HG03060 (cell line): ENCODE results near the gene FRRS1.
A peak's percentile ranks its signal among the peaks of the same experiment; 100 is the strongest.

Experiments
- ATAC-seq: cut with Tn5 transposase; IDR thresholded peaks from one replicate; pipeline ENCODE4 v1.9.1; 2021; ENCODE audit warnings: low read depth, moderate number of reproducible peaks; ENCODE audit not compliant: unreplicated experiment

FRRS1 gene

DNA sequence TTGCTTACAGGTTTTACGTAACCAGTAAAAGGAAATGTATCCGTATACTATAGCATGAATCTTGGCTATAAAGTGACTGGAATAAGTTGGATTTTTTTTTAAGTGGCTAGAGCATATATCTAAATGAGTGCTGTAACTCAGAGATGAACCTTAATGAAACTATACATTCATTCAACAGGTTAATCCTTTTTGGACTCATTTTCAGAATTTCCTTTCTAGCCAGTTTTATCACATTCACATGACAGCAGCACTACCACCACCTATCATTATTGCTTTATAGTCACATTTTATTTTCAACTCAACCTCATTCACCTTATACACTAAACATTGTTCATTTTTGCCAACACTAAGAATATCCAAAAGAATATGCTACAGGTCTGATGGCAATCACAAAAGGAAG lies 30.6 kb downstream of the FRRS1 start:
- no peak for ATAC-seq

DNA sequence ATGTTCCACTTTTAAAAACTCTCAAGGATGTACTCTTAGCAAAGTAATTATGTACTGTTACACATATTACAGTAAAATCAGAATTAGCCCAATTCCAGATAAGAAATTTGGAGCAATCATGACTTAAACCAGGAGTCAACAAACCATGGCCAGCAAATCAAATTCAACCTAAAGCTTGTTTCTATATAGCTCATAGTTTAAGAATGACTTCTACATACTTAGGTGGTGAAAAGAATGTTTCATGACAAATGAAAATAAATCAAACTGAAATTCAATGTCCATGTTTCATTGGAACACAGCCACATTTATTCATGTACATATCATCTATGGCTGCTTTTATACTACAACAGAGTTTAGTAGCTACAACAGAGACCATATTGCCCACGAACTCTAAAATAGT lies 35.1 kb downstream of the FRRS1 start:
- ATAC-seq, result no peak

DNA sequence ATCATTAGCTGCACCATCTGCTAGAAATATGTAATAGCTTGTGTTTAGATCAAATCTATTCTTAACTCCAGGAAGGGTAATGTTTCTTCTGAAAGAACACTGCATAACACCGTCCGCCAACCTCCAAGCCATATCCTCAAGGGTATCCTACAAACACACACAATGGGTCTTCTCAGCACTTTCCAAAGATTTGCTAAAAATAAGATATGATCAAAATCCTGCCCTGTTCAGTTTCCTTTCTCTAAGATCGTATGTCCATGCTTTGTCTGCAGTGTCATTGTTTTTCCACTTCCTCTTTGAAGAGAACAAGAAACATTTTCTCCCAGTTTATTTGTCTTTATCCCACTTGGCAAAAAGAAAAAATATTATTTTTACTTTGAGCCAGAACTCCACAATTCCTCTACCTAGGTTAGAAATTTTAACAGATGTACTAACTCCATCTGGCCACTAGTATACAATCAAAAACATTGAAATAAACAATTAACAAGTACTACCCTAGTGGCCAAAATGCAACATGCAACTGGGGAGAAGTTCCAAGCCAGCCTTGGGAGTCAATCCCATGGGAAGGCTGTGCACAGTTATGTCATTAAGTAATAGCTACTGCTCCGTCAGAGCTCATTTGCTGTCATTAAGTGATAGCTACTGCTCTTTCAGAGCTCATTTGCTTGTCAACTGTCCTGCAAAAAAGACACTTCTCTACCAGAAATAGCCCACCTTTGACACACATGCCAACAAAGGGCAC lies 37.8 kb downstream of the FRRS1 start:
- ATAC-seq, result no peak

DNA sequence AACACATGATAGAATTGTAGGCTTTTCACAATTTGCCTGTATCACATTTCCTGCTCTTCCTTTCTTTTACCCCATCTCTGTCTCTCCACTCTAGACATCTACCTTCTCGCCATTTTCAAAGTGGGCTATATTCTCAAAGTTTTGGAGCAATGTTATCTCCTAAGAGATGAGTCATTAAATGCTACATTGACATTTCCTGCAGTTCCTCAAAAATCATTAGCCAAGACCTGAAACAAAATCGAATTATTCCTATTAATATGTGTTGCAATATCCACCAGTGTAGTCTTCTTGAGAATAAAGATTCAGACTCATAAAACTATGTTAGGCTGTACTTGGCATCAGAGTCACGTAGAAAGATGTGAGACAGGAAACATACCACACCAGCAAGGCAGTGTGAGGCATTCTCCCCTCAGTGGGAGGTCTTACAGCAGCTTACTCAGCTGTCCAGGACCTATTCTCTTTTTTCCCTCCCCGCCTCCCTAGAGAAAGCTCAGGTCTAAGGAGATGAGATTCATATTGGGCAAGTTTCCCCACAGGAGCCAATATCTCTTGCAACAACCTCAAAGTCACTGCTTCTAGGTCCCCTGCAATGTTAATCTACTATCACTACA lies 38.8 kb downstream of the FRRS1 start:
- ATAC-seq, result no peak

DNA sequence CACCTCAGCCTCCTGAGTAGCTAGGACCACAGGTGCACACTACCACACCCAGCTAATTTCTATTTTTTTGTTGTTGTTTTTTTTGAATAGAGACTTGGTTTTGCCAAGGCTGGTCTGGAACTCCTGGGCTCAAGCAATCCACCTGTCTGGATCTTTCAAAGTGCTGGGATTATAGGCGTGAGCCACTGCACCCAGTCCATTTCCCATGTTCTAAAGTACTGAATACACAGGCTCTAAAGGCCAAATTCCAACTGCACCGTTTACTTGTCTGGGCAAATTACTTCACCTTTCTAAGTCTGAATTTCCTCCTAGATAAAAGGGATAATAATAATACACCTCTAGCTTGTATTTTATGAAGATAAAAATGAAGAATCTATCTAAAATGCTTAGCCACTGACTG lies 39.6 kb downstream of the FRRS1 start:
- no peak for ATAC-seq

DNA sequence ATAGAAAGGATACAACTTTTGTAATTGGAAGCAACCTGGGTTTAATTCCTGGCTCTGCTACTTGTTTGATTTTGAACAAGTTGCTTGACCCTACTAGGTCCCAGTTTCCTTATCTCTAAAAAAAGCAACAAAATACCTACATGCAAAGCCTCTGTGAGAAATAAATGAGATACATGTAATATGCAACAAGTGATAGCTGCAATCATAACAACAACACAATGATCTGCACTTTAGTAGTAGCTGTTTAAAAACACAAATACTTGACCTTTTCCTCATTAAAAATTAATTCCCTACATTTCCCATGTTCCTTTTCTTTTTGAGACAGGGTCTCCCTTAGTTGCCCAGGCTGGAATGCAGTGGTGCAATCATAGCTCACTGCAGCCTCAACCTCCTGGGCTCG lies 40.0 kb downstream of the FRRS1 start:
- ATAC-seq, result no peak

DNA sequence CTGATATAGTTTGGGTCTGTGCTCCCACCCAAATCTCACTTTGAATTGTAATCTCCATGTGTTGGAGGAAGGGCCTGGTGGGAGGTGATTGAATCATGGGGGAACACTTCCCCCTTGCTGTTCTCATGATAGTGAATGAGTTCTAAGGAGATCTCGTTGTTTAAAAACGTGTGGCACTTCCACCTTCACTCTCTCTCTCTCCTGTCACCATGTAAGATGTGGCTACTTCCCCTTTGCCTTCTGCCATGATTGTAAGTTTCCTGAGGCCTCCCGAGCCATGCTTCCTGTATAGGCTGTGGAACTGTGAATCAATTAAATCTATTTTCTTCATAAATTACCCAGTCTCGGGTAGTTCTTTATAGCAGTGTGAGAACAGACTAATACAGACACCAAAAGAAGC lies 40.4 kb downstream of the FRRS1 start:
- no peak for ATAC-seq

DNA sequence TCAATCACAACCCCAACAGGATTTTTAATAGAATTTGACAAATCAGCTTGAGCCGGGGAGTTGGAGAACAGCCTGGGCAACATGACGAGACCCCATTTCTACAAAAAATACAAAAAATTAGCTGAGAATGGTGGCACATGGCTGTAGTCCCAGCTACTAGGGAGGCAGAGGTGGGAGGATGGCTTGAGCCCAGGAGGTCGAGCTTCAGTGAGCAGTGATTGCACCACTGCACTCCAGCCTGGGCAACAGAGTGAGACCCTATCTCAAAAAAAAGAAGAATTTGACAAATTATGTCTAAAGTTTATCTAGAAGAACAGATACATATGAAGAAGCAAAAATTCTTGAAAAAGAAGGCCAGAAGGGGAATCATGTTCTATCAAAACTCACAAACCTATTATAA lies 43.2 kb downstream of the FRRS1 start:
- no peak for ATAC-seq

DNA sequence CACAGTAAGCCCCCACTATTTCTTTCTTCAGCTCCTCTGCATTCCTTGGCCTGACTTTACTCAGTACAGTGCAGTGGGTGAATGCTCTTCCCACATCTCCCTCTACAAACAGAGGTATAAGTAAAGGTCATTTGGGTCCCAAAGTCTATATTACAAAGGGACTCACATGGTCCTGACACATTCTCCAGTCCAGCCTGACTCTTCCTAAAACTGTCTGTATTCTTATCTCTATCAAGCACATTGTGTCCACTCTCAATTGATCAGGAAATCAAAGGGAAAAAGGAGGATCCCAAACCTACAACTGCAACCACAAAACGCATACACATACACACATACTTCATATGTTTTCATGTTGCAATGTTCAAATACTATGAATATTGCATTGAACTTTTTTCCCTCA lies 49.4 kb downstream of the FRRS1 start:
- ATAC-seq, result no peak

DNA sequence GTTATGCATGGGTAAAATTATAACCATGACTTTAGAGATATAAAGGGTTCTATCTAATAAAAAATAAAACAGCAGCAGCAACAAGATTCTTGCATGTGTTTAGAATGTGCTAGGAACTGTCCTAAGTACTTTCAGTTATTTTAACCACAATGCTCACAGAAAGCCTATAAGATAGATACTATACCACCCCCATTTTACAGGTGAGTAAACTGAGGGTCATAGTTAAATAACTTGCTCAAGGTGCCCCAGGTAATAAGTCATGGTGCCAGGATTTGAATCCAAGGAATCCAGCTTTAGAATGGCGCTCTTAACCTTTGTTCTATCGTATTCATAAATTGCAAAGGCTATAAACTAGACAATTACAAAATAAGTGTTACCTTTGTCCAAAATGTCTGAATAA lies 53.4 kb downstream of the FRRS1 start:
- no peak for ATAC-seq

DNA sequence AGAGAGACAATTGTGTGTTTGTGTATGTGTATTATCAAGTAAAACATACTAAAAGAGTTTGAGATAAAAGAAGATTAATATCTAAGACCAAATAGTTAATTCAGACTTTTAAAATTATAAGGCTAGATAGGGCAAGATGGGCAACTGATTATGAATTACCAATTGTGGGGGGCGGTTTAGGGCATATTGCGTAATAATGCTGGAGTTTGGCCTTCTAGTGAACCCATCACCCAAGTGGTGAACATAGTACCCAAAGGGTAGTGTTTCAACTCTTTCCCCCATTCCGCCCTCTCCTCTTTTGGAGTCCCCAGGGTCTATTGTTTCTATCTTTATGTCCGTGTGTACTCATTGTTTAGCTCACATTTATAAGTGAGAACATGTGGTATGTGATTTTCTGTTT lies 55.4 kb downstream of the FRRS1 start:
- ATAC-seq, result no peak

DNA sequence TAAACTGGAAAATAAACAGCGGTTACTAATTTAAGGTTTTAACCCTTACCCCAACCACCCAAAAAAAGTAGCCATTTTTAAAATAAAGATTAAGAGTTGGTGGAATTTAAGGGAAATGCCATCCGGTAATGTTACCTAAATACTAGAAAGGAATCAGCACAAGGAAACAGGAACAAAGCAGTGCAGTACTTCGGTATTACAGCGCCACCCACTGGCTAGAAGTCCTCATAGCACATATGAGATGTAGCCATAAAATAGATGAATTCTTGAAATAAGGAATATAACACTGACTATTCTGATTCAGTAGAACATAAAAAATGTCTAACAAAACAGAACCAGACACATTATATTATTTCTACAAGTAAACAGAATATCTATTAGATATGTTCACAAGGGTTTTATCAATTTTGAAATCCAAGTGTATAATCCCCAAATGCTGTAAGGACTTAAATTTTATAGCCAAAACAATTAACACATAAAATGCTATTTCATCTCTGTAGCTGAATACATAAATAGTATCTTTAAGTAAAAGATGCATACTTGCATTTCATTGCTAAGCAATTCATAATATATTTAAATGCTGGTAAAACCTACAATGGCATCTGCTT lies 58.8 kb downstream of the FRRS1 start:
- peak; percentile 93 for ATAC-seq

DNA sequence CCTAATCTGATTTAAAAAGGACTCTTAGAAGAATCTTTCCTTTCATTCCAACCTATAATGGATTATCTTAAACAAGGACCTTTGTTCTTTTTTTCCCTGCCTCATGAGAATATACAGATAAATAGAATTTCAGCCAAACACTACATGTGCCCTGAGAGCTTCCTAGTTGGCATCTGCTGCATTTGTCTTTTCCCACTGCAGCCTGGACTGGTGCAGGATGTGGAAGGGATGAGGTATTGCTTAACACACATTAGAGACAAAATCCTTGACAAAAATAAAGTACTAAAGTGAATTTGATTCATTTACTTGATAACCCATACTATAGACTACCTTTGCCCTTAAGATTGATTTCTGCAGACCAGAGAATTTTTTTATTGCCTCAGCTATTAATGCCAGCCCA lies 61.0 kb downstream of the FRRS1 start:
- no peak for ATAC-seq

DNA sequence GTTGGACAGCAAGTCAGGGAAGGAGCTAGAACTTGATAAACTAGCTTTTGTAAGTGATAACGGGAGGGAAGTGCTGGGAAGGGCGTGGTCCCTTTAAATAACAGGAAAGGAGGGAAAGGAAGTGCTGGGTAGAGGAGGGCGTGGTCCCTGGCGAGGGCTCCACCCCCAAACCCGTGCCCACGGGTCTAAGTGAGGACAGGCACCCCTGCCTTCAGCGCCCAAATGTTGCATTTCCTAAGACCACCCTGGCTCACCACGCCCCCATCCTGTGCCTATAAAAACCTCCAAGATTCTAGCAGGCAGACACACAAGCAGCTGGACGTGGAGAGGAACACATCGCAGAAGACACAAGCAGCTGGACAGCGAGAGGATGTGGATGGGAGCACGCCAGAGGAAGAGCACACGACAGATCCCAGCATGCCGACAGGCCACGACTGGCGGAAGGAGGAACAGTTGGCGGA lies 62.0 kb downstream of the FRRS1 start:
- ATAC-seq, result no peak

DNA sequence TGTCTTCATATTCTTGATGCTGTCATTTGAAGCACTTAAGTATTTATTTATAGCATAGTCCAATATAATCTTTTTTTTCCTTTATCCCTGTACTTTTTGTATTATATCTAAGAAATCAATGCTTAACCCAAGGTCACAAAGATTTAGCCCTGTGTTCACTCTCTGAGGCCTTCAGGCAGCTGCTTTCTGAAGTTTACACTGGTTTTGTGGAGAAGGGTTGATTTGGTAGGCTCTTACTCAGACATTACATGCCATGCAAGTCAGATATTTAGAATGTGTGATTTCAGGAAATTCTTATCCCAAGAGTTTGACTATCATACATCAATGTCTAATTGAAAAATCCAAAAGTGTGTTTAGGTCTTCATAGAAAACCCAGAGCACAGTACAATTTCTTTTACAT lies 64.2 kb downstream of the FRRS1 start:
- ATAC-seq, result no peak

DNA sequence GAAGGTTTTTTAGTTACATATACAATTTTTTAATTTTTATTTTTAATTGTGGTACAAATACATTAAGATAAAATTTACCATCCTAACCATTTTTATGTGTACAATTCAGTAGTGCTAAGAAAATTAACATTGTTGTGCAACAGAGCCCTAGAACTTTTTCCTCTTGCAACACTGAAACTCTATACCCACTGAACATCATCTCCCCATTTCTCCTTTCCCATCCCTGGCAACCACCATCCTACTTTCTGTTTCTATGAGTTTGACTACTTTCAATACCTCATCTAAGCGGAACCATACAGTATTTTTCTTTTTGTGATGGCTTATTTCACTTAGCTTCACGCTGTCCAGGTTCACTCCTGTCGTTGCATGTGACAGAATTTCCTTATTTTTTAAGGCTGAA lies 66.4 kb downstream of the FRRS1 start:
- ATAC-seq, result no peak

DNA sequence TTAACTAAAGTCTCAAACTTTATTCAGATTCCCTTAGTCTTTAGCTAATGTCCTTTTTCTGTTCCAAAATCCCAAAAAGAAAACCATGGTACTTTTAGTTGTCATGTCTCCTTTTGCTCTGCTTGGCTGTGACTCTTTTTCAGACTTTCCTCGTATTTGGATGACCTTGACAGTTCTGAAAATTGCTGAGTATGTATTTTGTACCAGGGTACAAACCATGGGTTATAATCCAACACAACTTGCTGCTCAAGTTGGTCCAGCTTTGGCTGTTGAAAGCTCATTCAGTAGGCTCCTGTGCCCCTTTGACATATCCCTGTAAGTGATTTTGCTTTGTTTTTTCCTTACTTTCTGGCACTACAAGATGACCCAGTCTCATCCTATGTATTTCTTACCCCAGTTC lies 68.9 kb downstream of the FRRS1 start:
- ATAC-seq, result no peak

DNA sequence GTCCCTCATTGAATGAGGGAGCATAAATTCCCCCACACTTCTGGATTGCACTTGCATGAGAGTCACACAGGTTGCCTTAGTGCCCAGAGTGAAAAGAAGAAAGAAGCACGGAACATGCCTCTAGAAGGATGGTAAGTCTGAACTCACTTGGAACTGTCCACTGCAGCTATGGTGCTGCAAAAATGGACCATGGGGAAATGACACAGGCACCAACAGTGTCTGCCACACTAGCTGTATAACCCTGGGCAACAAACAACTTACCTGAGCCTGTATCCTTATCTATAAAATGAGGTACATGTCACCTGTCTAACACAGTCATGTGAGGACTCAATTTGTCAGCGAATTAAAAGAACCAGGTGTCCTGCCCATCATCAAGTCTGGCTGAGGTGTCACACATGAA lies 69.8 kb downstream of the FRRS1 start:
- ATAC-seq, result no peak

DNA sequence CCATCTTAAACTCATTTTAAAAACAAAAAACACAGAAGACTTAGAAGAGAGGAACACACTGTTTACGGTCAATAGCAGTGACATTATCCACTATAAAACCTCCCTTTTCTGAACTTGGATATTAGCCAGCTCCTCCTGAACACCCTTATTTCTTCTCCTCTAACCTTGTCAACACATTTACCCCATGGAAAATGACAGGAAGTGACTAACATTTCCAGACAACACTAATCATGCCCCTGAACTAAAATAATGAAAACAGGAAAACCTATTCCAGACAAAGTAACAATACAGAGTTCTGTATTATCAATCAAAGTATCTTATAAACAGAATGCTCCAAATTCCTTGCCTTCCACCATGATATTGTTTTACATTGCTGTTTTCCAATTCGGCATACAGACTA lies 75.3 kb downstream of the FRRS1 start:
- ATAC-seq, result no peak

DNA sequence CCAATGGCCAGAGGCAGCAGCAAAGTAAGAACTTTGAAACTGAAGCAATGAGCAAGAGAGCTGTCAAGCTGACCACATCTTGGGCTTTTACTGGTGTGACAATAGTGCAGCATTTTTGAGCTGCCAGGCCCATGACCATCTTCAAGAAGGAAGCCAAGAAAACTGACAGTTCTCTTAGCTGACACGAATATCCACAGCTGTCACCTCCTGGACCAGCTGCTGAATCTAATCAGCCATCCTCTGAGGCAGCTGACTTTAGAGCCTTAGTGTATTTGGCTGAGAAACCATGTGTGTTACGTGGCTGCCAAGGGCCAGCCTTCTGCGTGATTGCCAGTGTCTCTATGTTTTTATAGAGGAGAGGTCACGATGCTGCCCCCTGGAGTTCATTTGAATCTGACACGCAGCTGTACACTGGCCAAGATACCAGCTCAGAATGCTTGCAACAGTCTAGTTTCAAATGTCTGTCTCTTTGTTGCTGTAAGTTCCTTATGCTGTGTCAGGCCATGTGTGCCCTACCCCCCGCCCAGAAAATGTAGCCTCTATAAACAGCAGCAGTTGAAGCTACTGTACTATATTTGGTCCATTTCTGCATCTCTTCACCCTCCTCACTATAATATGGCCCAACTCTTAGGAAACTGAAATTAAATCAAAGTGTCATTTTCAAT lies 80.8 kb downstream of the FRRS1 start:
- ATAC-seq, result peak; percentile 57

DNA sequence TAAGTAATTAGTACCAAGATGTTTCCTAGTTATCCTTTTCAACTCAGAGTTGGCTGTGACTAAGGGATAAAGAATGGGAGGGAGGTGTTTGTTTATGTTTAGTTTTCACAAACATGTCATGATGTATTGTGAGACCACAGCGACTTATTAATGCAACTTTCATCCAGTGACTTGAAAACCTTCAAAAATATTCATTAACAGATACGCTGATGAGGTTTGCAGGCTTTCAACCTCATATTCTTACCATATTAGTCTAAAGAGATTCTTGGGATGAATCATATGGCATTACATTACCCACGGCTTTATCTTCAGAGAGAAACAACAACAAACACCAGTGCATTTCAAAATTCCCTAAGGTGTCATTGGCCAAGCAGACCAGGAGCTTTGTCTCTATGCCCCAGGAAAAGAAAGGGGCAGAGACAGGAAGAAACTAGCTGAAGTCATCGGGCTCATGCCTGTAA lies 84.1 kb downstream of the FRRS1 start:
- no peak for ATAC-seq
